ENCODE data around the gene NUP98.

DNA sequence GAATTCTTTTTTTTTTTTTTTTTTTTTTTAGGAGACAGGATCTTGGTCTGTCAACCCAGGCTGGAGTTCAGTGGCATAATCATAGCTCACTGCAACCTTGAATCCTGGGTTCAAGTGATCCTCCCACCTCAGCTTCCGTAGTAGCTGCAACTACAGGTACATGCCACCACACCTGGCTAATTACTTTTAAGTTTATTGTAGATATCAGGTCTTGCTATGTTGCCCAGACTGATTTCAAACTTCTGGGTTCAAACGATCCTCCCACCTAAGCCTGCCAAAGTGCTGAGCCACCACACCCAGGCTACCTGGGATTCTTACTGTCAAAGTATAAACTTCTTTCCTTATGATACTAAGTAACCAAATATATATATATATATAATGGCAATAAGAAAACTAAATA, 75.3 kb downstream of the NUP98 start:
- no peak for TF ChIP-seq POLR2AphosphoS5 (IDR thresholded peaks at IDR 0.05; ENCODE audit: borderline replicate concordance, low read depth, low read length)
- no peak for TF ChIP-seq EZH2 (IDR thresholded peaks at IDR 0.05)
- TF ChIP-seq FOXP2 (optimal IDR thresholded peaks at IDR 0.05; ENCODE audit: control extremely low read depth, extremely low read length, insufficient read depth): no peak

All from SK-N-MC (cell line).